SK-MEL-5 (cell line): ENCODE results near the gene DIAPH2. TPM values are rescaled to one million over a fixed set of nuclear protein-coding genes. Genes with fewer than 3 reads are reported as not detected.
"Not testable (repeated sequence)": the region's sequence is repeated elsewhere in the genome, so short reads cannot be mapped to it uniquely, and the experiment has no call there.

Experiments
- DNase-seq: peaks from one replicate; pipeline ENCODE4 v3.0.0-alpha.2; 2016; ENCODE audit warnings: low read depth, low spot score
- in situ Hi-C: cut with HindIII; loops from 2 replicates; pipeline ENCODE4 v1.10.0; 2016; ENCODE audit warnings: low sequenced_read_pairs, high pct_unique_total_duplicates, low pct_unique_long_range_greater_than_20kb
- total RNA-seq: library from RNA; depleted of rRNA; stranded (reverse); fragments of >200 nt; shearing (Covaris generic); gene quantifications from 2 replicates; pipeline ENCODE4 v1.2.3, GENCODE V29; 2014

Gene DIAPH2
- total RNA-seq, 1 experiment from 2014 or later = 21.8 TPM

GRCh38 chrX:96707804-96708203 is 23.2 kb downstream of the DIAPH2 start:
- in situ Hi-C loops = no loop called here
- no peak for DNase-seq

GRCh38 chrX:96710031-96710430 is 25.4 kb downstream of the DIAPH2 start:
- in situ Hi-C loops = no loop called here
- DNase-seq = no peak

GRCh38 chrX:96713303-96713702 is 28.7 kb downstream of the DIAPH2 start:
- in situ Hi-C loops = no loop called here

GRCh38 chrX:96714393-96714792 is 29.8 kb downstream of the DIAPH2 start:
- in situ Hi-C loops = not testable (repeated sequence)

More at GRCh38 chrX:96713303-96713702, 28.7 kb downstream of the DIAPH2 start:
- no peak for DNase-seq

GRCh38 chrX:96715481-96715880 is 30.8 kb downstream of the DIAPH2 start:
- in situ Hi-C loops = no loop called here
- DNase-seq = no peak

More at GRCh38 chrX:96714393-96714792, 29.8 kb downstream of the DIAPH2 start:
- not testable (repeated sequence) for DNase-seq

GRCh38 chrX:96719161-96719875 is 34.7 kb downstream of the DIAPH2 start:
- DNase-seq = no peak
- in situ Hi-C loops = no loop called here

GRCh38 chrX:96721354-96721753 is 36.7 kb downstream of the DIAPH2 start:
- in situ Hi-C loops = no loop called here

GRCh38 chrX:96722781-96723180 is 38.1 kb downstream of the DIAPH2 start:
- in situ Hi-C loops = no loop called here
- DNase-seq = no peak

More at GRCh38 chrX:96721354-96721753, 36.7 kb downstream of the DIAPH2 start:
- no peak for DNase-seq

- in situ Hi-C loops = no loop called here
- no peak for DNase-seq
Observed at GRCh38 chrX:96729053-96729452, 44.4 kb downstream of the DIAPH2 start.

GRCh38 chrX:96729868-96730643 is 45.4 kb downstream of the DIAPH2 start:
- in situ Hi-C loops = no loop called here
- DNase-seq = no peak

- in situ Hi-C loops, DNase-seq: not testable (repeated sequence)
Observed at GRCh38 chrX:96731000-96731399, 46.4 kb downstream of the DIAPH2 start.

- DNase-seq = no peak
- in situ Hi-C loops = no loop called here
Observed at GRCh38 chrX:96743367-96744073, 58.9 kb downstream of the DIAPH2 start.

GRCh38 chrX:96752781-96753180 is 68.1 kb downstream of the DIAPH2 start:
- in situ Hi-C loops = no loop called here
- DNase-seq = no peak

- in situ Hi-C loops = no loop called here
- no peak for DNase-seq
Observed at GRCh38 chrX:96753230-96753629, 68.6 kb downstream of the DIAPH2 start.

- no peak for DNase-seq
- in situ Hi-C loops = no loop called here
Observed at GRCh38 chrX:96756491-96756890, 71.8 kb downstream of the DIAPH2 start.

- peak; percentile 88 for DNase-seq
- in situ Hi-C loops = no loop called here
Observed at GRCh38 chrX:96761566-96761965, 76.9 kb downstream of the DIAPH2 start.

- in situ Hi-C loops = no loop called here
- DNase-seq = no peak
Observed at GRCh38 chrX:96763608-96764007, 79.0 kb downstream of the DIAPH2 start.

GRCh38 chrX:96764864-96765263 is 80.2 kb downstream of the DIAPH2 start:
- DNase-seq = no peak
- in situ Hi-C loops = no loop called here
